ENCODE data around the gene ITGB1. TPM values are rescaled to one million over a fixed set of nuclear protein-coding genes. Genes with fewer than 3 reads are reported as not detected.

Gene ITGB1
- total and polyA plus RNA-seq, 8 donors: 44.0 to 316 (median 110) TPM

GRCh38 chr10:32955299-32955772, 2.7 kb downstream of the ITGB1 start:
- FAIRE-seq (no peak), ATAC-seq (no peak), DNase-seq (no peak)
- H3K4me1 ChIP-seq: peaks cover 23 to 53% (median 53%) of the 10 kb centered on the region in 3 donors
- H3K36me3 ChIP-seq: no peaks in the 10 kb centered on the region
- 7 to 10% methylated on average over 4 of the region's 4 CpGs for WGBS, 2 donors
- TF ChIP-seq CTCF (IDR thresholded peaks at IDR 0.05): no peak
- peak overlapping the region in 2 of 4 donors; percentile 76 to 79 for H3K4me3 ChIP-seq
- intact Hi-C loops (cut with DNase I): no loop called here
- H3K27me3 ChIP-seq: no peaks in the 10 kb centered on the region
- no peaks in the 10 kb centered on the region for H3K9me3 ChIP-seq
- peak overlapping the region in 2 of 4 donors; percentile 98 for H3K27ac ChIP-seq

GRCh38 chr10:32954545-32955298, 3.3 kb downstream of the ITGB1 start:
- DNase-seq (no peak), ATAC-seq (no peak), FAIRE-seq (no peak)
- intact Hi-C loops (cut with DNase I): no loop called here
- peaks cover 24 to 56% (median 53%) of the 10 kb centered on the region in 3 donors for H3K4me1 ChIP-seq
- H3K27me3 ChIP-seq: no peaks in the 10 kb centered on the region
- no peak for TF ChIP-seq CTCF (IDR thresholded peaks at IDR 0.05)
- H3K36me3 ChIP-seq: no peaks in the 10 kb centered on the region
- no peaks in the 10 kb centered on the region for H3K9me3 ChIP-seq
- H3K4me3 ChIP-seq: peak overlapping the region in 2 of 4 donors; percentile 76 to 79
- 14 to 15% methylated on average over 8 of the region's 8 CpGs for WGBS, 2 donors
- H3K27ac ChIP-seq: peak overlapping the region in 2 of 4 donors; percentile 98

- H3K27ac ChIP-seq: peak overlapping the region in 2 of 4 donors; percentile 18 to 22
- no peaks in the 10 kb centered on the region for H3K9me3 ChIP-seq
- no peaks in the 10 kb centered on the region for H3K27me3 ChIP-seq
- H3K4me1 ChIP-seq: peaks cover 26 to 56% (median 55%) of the 10 kb centered on the region in 3 donors
- no peak for TF ChIP-seq CTCF (IDR thresholded peaks at IDR 0.05)
- ATAC-seq (no peak), FAIRE-seq (no peak), DNase-seq (no peak)
- no peaks in the 10 kb centered on the region for H3K36me3 ChIP-seq
- peak overlapping the region in 1 of 4 donors; percentile 10 for H3K4me3 ChIP-seq
- intact Hi-C loops (cut with DNase I): no loop called here
These were observed 4.0 kb downstream of the ITGB1 start for GRCh38 chr10:32954080-32954479.

GRCh38 chr10:32953277-32953927, 4.6 kb downstream of the ITGB1 start:
- H3K9me3 ChIP-seq: no peaks in the 10 kb centered on the region
- no peaks in the 10 kb centered on the region for H3K36me3 ChIP-seq
- H3K4me3 ChIP-seq: peak overlapping the region in 1 of 4 donors; percentile 10
- H3K27me3 ChIP-seq: no peaks in the 10 kb centered on the region
- TF ChIP-seq CTCF (IDR thresholded peaks at IDR 0.05): no peak
- DNase-seq: no peak
- no peak for ATAC-seq
- peak overlapping the region in 2 of 4 donors; percentile 18 to 22 for H3K27ac ChIP-seq
- H3K4me1 ChIP-seq: peaks cover 30 to 63% (median 59%) of the 10 kb centered on the region in 3 donors
- intact Hi-C loops (cut with DNase I): no loop called here
- FAIRE-seq: no peak
- WGBS, 2 donors: 13 to 14% methylated on average over 6 of the region's 6 CpGs

All from pancreas (tissue), 10 donors.